GM19455 (cell line): ENCODE measurements around the gene FKBP2.

ENCODE experiments used
- ATAC-seq: cut with Tn5 transposase; IDR thresholded peaks from one replicate; pipeline ENCODE4 v1.9.1; 2021; ENCODE audit not compliant: unreplicated experiment

Gene FKBP2

GRCh38 chr11:64232182-64232966 lies 8.5 kb upstream of the FKBP2 start:
- no peak for ATAC-seq

GRCh38 chr11:64232967-64233315 lies 8.0 kb upstream of the FKBP2 start:
- ATAC-seq, result no peak

DNA sequence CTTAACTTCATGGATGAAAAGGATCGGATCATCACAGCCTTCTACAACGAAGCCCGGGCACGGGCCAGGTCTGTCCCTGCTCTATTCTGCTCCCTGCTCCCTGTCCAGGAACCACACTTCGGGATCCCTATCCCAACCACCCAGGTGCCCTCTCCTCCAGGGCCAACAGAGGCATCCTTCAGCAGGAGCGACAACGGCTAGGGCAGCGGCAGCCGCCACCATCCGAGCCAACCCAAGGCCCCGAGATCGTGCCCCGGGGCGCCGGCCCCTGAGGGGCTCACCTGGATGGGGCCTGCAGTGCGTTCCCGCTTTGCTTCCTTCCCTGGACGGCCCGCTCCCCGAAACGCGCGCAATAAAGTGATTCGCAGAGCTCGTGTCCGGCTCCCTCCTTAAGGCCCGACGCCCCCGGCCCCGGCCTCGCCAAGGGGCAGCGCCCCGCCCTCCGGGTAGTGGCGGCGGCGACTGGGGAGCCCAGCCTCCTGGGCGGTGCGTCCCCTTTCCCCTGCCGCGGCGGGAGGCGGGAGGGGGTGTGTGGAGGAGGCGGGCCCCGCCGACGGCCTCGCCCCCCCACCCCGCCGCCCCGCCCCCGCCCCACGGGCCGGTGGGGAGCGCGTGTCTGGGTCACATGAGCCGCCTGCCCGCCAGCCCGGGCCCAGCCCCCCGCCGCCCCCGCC lies 6.8 kb upstream of the FKBP2 start, which contains the start of gene VEGFB:
Gene VEGFB, plus strand, starts transcription at position 672 of the 674 bp plus-strand sequence. CDS start 250 bp downstream, outside the sequence.
- no peak for ATAC-seq

DNA sequence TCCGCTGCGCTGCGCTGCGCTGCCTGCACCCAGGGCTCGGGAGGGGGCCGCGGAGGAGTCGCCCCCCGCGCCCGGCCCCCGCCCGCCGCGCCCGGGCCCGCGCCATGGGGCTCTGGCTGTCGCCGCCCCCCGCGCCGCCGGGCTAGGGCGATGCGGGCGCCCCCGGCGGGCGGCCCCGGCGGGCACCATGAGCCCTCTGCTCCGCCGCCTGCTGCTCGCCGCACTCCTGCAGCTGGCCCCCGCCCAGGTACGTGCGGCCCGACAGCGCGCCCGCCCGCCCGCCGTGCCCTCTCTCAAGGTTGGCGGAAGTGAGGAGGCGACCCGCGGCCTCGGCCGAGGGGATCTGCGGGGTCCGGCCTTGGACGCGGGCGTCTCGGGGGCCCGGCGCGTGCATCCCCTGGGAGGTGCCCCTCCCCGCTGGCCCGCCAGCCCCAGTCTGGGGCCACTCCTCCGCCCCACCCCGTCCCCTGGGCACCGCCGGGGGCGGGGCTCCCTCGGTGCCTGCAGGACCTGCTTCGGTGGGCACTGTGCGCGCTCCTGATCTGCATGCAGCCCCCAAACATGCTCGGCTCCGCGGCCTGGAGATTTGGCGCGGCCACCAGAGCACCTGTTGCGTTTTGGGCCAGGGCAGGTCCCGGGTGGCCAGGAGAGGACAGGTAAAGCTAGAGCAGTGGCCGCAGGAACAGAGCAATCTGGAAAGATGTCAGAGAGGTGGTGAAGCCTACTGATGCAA lies 6.1 kb upstream of the FKBP2 start:
- ATAC-seq, result no peak

DNA sequence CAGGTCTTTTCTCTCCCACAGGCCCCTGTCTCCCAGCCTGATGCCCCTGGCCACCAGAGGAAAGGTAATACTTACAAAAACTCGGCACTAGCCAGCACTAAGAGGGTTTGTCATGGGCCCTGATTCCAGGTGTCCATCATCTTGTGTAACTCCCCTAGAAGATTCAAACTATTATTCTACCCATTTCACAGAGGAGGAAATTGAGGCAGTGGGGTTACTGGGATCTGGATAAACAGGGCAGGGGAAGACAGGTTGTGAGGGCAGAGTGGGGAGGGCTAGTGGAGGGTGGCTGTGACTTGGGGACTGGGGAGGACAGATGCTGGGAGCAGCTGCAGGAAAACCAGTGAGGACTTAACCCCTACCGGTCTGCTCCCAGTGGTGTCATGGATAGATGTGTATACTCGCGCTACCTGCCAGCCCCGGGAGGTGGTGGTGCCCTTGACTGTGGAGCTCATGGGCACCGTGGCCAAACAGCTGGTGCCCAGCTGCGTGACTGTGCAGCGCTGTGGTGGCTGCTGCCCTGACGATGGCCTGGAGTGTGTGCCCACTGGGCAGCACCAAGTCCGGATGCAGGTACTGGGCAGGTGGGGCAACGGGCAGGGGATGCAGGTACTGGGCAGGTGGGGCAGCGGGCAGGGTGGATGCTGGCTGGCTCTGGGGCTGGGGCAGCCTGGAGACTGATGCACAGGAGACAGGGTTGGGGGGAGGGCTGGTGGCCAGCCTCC lies 5.3 kb upstream of the FKBP2 start:
- ATAC-seq, result no peak

DNA sequence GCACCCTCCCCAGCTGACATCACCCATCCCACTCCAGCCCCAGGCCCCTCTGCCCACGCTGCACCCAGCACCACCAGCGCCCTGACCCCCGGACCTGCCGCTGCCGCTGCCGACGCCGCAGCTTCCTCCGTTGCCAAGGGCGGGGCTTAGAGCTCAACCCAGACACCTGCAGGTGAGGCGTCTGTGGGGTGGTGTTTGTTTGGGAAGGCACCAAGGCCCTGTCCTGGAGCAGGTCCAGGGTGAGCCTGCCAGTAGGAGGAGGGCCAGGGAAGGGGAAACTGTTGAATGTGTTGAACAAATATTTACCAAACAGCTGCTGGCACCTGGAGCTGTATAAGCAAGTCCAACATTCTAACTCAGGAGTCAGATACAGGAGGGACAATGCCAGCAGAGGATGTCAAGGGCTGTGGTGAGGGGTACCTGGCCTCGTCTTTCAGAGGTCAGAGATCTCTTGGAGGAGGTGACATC lies 3.4 kb upstream of the FKBP2 start:
- no peak for ATAC-seq

GRCh38 chr11:64238076-64238475 lies 2.8 kb upstream of the FKBP2 start:
- no peak for ATAC-seq

GRCh38 chr11:64238999-64239398 lies 1.9 kb upstream of the FKBP2 start:
- ATAC-seq, result no peak

DNA sequence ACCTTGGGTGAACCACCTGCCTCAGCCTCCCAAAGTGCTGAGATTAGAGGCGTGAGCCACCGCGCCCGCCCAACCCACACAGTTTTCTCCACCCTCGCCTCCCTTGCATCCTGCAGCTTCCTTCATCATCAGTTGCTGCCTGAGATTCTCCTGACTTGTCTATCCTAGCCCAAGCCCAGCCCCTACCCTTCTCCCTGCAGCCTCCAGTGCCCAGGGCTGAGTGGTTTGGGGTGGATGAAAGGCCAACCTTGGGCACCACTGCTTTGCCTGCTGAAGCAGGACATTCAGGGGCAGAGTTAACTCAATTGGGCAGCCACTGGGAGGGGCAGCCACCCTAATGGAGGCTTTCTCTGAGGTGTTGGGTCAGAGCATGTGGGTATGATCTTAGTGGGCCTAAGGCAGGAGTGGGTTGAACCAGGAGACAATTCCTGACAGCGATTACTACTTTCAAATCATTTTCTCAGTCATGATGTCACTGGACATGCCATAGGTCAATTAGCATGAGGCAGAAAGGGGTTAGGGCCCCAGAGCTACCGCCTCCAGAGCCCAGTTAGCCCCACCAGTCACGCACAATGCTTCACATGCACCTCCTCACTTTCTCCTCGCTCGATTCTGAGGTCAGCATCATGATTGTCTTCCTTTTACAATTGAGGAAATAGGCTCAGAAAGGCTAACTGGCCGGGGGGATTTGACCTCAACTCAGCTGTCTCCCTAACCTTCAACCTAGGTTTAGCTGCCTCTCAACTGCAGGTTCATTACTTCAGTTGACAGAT lies 1.0 kb upstream of the FKBP2 start:
- ATAC-seq, result peak; percentile 14

- peak; percentile 53 for ATAC-seq
Measured at GRCh38 chr11:64241241-64241490, 271 bp downstream of the FKBP2 start.

GRCh38 chr11:64241491-64242374 lies 838 bp downstream of the FKBP2 start:
- peak; percentile 4 for ATAC-seq

- no peak for ATAC-seq
Measured at GRCh38 chr11:64243236-64243854, 2.5 kb downstream of the FKBP2 start.

GRCh38 chr11:64244107-64244506 lies 3.2 kb downstream of the FKBP2 start:
- ATAC-seq, result no peak

DNA sequence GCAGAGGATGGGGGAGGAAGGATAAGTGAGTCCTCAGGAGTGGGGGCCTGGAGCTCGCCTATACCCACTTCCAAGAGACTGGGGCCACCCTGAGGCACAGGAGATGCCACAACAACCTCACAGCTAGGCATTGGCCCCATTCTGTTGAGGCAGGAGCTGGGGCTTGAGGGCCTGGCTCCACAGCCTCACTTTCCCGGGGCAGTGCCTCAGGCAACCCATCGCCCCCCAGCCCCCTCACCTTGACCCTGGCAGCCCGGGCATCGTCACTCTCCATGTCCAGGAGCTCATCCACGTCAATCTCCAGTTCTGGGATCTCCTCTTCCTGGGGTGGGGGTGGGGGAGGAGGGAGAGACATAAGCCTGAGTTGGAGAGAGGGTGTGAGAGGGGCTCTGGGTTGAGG lies 4.1 kb downstream of the FKBP2 start:
- ATAC-seq, result no peak

DNA sequence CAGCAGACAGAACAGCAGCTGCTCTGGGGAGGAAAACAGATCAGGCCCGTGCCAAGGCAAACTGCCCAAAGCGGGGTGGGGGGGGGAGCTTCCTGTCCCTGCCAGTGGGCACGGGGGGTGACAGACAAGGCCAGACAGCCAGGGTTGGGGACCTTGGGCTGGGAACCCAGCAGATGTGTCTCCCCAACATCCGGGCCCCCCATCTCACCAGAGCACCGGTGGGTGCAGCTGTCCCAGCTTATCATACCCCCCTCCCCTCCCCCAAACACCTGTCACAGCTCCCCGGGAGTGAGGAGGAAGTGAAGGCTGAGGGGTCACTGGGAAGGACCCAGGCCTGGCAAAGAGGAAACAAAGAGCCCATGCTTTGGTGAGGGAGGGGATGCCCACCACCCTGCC lies 4.5 kb downstream of the FKBP2 start:
- no peak for ATAC-seq

GRCh38 chr11:64245797-64246620 lies 5.1 kb downstream of the FKBP2 start:
- no peak for ATAC-seq

- peak; percentile 6 for ATAC-seq
Measured at GRCh38 chr11:64246621-64246870, 5.7 kb downstream of the FKBP2 start.

GRCh38 chr11:64246871-64247728 lies 6.2 kb downstream of the FKBP2 start, which contains the start of gene PPP1R14B:
Gene PPP1R14B, minus strand, starts transcription at chr11:64246943. Its CDS starts 270 bp downstream, at chr11:64246673.
- peak; percentile 42 for ATAC-seq
